GM18868 (cell line): ENCODE measurements around the gene AQP3.
"Not testable (repeated sequence)": the region's sequence is repeated elsewhere in the genome, so short reads cannot be mapped to it uniquely, and the experiment has no call there.

Experiments used
- ATAC-seq: cut with Tn5 transposase; IDR thresholded peaks from one replicate; pipeline ENCODE4 v1.9.1; 2021; ENCODE audit warnings: mild to moderate bottlenecking, moderate library complexity; ENCODE audit not compliant: unreplicated experiment

The AQP3 gene

DNA sequence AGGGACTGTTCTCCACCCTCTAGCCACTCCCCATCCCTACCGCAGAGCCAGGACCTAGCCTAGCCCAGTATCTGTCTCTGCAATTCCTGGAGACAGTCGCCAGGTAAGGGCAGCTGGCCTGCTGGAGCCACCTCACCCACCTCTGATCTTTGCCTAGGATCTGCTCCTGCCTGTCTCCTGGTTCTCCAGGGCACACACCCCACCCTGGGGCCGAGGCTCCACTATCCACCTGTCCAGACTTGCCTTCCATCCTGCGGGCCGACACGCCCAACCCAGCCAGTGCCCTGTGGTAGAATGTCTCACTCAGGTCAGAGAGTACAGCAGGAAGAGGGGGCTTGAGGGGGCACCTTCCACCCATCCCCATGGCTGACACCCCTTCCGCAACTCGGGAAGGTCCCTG lies 29.3 kb downstream of the AQP3 start:
- no peak for ATAC-seq

DNA sequence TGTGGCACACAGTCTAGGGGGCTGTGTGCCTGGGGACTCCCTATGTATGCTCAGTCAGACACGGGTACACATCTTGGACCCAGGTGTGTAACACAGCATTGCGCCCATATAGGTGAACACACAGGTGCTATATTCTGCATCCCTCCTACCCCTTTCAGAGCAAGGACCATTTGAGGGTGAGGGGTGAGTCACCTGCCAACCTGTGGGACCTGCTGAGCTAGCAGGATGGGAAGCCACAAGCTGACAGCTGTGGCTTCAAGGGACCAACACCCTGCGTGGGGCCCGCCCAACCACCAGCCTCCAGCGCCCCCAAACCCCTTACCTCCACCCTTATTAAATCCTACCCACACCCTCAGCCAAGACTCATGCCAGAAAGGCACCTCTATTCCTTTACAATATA lies 30.4 kb downstream of the AQP3 start:
- no peak for ATAC-seq

DNA sequence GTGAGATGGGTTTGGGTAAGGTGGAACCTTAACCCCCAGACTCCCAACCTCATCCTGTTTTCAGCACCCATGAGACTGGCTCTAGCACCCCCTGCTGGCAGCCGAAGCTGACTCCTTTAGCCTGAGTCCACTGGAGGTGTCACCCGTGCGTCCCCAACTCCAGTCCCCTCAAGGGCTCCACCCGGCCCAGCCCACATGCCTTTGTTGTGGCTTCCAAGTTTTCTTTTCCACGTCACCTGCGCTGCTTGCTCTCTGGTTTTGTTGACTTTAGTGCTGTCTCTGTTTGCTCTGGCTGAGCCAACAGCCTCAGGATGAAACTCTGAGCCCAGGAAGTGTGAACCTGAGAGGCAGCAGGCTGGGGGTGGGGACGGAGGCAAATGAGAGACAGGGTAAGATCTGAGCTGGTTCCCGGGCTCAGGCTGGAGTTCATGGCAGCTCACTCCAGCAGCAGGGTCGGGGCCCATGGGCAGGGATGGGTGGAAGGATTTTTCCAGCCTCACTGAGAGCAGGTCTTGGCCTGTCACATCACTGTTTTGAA lies 31.8 kb downstream of the AQP3 start:
- peak; percentile 86 for ATAC-seq

DNA sequence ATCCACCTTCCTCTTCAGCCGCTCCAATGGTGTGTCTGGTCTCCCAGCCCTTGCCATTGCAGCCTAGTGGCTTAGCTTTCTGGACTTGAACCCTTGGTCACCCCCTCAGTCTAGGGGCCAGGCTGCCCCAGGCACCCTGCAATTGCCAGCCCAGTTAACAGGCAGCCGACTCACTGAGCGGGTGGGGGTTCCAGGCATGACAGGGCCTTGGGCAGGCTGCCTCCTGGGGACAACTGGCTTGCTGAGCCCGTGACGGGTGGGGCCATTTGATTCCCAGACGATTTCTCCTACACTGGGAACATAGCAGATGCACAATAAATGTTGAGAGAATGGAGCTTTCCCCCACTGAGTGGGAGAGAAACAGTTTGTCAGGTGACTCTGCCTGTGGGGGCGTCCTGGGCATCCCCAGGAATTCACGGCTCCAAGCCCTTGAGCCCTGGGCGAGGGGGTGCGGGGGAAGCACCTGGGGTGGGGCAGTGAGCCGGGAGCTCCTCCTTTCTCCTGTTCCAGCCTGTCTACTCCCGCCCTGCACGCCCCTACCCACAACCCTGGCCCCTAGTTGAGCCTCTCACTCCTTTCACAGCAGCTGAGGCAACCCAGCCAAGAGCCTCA lies 32.4 kb downstream of the AQP3 start:
- ATAC-seq: no peak

DNA sequence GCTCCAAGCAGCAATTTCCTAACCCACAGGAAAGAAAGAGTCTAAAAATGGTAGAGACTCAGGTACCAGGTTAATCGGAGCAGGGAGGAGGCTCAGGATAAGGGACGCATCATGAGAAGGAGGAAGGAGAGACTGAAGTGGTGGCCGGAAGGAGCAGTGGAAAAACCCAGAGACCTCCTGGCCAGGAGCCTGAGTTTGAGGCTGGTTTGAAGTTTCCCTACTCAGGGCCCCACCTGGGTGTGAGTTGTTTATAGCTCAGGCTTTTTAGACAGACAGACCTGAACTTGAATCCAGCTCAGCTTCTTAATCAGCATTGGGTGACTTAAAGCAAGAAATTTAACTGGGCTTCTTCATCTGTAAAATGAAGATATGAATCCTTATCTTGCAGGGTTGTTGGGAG lies 33.1 kb downstream of the AQP3 start:
- no peak for ATAC-seq

DNA sequence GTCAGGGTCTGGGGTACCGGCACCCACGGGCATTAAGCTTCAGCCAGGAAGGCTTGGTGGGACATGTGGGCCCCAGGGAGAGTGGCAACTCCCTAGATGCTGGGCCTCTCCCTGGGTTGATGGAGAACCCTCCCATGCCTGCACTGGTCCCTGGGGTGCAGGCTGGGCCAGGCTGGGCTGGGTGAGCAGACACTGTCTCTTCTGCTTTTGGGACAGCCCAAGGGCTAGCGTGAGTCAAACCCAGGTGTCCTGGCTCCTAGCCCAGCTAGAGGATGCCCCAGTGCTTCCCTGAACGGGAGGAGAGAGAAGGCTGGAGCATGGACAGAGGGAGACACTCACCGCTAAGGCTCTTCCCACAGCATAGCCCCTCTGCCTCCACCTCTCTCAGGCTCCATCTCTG lies 39.3 kb downstream of the AQP3 start:
- no peak for ATAC-seq

DNA sequence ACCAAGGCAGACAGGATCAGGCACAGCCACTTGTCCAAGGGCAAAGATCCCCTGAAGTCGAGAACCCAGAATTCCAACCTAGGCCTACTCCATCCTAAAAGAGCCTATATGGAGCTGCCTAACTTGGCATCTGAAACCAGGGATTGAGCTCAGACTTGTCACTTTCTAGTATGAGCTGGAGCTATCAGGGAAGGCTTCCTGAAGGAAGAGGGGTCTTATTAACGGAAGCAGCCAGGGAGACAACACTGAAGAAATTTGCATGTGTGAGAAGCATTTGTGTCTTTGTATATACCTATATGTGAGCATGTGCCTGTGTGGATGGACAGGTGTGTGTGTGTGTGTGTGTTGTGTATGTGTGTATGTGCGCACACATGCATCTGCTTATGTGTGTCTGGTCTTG lies 40.3 kb downstream of the AQP3 start:
- no peak for ATAC-seq

DNA sequence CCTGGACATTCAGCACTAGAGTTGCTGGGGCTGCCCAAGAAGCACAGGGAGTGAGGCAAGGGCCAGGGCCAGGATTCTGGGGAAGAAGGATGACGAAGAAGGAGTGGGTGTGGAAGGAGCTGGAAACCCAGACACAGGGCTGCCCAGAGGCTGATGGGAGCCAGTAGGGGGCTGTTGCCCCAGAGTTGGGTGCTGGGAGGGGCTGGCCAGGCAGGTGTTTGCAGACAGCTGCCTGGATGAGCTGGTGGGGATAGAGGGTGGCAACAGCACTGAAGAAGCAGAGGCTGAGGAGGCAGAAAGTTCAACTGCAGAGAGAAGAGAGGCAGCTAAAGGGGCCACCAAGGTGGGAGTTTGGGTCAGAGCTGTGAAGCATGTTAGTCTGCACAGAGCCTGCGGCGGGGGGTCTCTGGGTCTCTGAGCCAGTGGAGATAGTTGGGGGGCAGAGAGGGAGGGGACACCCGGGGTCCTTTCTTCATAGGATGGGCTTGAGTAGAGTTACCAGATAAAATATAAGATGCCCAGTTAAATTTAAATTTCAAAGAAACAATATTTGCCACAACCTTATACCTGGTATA lies 42.5 kb downstream of the AQP3 start:
- no peak for ATAC-seq

DNA sequence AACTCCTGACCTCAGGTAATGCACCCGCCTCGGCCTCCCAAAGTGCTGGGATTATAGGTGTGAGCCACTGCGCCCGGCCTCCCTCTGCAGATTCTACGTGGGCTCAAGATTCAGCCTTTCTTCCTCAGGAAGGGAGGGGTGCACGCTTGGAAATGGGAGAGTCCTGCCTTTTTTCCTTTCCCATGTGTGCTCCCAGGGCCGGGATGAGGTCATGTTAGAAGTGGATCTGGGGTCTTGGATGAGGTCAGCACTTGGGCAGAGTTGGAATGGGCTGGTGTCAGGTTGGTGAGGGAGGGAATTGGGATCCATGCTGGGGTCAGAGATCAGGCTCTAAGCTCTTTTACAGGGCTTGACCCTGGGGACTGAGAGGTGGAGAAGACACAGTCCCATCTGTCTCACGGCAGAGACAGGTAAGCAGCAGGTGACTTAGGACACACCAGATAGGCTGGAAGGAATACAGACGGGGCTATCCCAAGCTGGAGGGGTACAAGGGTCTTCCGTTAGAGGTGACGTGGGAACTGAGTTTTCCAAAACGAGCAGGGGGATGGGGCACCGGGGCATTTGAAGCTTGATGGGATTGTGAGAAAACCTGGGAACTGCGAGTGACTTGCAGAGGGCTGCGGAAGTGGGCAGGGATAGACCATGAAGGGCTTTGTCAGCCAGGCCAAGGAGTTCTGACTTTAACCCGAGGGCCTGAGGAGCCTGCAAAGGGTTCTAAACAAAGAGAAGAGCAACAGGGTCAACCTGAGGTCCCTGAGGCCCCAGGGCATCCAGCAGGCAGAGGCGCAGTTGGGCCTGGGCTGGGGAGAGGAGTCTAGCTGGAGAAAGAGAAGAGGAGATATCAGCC lies 43.2 kb downstream of the AQP3 start:
- ATAC-seq: no peak

DNA sequence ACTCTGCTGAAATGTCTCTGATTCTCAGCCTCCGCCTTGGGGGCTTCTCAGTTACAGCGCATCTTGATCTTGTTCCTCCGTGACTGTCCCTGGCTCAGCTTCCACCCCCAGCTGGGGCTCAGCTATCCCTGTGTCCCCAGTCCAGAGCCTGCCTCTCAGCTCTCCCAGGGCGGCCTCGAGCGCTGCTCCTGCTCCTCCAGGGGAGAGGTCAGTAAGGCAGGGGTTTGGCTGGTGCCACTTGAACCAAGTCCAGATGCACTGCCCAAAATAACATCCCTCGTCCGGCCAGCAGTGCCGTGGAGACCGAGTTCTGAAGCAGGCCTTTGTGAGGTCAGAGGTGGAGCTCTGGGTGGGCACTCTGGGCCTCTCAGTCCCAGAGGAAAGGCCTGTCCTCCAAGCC lies 45.0 kb downstream of the AQP3 start, which contains the start of gene AQP7:
AQP7 (minus strand) TSS at position 198 of the 400 bp plus-strand sequence. CDS start 1,306 bp downstream, outside the sequence.
- ATAC-seq: not testable (repeated sequence)

DNA sequence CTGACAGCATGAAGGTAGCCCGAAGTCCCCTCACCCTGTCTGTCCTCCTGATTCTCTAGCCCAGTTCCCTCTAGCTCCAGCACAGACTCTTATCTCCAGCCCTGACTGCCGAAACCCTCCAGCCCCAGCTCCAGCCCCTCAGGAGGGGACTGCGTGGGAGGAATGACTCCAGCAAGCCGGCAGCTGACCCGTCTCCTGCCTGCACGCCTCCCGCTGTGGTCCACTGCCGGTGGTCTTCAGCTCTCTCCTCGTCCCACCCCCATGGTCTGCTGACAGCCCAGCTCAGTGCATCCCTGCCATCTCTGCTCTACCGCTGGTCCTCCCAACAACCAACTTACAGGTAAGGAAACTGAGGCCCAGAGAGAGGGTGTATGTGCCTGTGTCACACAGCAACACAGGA lies 45.6 kb downstream of the AQP3 start:
- ATAC-seq: not testable (repeated sequence)

DNA sequence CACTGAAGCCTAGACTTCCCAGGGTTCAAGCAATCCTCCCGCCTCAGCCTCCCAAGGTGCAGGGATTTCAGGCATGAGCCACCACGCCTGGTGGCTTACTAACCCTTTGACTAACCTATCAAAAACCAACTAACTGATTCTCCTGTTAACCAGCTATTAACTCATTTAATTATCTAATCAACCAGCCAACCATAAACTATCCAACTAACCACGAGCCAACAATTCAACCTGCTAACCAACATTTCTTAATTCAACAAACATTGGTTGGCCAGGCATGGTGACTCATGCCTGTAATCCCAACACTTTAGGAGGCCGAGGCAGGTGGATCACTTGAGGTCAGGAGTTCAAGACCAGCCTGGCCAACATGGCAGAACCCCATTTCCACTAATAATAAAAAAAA lies 48.3 kb downstream of the AQP3 start:
- not testable (repeated sequence) for ATAC-seq

DNA sequence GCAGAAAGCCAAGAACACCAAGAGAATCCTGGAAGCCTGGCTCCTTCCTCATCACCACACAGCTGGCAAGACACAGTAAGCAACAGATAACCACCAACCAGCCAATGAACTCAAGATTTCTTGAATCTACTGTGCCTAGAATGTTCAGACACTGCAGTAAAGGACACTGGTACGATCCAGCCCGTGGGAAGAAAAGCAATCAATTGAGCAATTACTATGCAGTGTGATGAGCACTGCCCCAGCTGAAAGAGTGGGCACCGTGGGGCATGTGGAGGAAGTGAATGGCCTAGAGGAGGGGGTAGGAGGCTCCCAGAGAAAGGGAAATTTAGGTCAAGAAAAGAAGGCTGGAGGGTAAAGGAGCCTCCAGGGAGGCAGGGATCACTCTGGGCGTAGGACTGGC lies 49.6 kb downstream of the AQP3 start:
- ATAC-seq: not testable (repeated sequence)

DNA sequence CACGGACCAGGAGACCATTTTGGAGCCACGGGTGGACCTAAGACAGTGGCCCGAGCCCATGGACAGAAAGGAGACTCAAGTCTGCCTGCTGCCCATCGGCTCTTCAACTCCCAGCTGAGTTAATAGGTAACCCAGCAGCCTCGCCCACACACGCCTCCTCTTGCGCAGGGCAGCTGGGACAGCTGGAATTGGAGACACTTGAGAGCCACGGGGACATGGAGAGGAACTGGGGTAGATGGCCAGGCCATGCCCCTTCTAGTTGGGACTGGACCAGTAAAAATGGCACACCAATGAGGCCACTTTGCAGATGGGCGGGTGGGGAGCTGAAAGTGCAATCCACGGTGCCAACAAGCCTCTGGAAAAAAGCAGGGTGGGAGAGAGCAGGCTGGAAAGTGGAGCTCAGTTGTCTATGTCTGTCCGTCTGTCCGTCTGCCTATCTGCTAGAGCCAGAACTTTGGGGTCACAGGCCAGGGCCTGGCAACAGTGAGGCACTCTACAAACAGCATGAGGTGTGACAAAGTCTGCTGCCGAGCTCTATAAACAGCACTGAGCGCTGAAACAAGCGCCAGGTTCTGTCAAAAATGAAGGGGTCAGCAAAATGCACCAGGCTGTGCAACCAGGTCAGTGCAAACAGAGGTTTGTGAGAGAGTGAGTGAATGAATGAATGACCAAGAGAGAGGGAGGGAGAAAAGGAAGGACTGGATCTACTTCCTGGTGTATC lies 52.1 kb downstream of the AQP3 start:
- ATAC-seq: not testable (repeated sequence)

DNA sequence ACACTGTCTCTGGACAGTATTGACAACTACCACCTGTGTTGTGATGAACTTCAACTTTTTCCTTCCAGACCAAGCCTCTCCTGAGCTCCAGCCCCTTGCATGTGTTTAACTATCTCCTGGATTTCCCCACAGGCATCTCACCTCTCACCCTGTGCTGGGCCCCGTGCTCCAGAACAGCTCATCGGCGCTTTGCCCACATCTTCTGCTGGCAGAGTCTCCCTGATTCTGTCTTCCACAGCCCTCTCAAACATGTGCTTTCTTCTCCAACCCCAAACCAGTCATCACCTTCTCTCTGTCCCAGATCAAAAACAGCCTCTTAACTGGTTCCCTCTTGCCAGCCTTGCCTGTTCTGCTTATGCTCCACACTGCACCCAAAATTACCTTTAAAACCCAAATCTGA lies 53.4 kb downstream of the AQP3 start:
- not testable (repeated sequence) for ATAC-seq

DNA sequence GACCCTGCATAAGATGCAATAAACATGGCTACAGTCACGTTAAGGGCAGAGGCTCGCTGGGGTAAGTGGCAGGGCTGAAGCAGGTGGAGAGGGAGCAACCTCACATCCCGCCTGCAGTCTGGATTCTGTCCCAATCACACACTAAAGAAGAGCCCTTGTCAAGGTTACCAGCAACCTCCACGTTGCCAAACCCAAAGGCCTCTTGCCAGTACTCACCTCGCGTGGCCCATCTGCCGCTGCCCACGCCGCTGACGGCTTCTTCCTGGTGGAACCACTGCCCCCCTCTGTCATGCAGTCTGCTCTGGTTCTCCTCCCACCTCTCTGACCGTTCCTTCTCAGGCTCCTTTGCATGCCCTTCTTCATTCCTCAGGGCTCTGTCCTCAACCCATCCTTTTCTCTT lies 53.8 kb downstream of the AQP3 start:
- ATAC-seq: no peak

DNA sequence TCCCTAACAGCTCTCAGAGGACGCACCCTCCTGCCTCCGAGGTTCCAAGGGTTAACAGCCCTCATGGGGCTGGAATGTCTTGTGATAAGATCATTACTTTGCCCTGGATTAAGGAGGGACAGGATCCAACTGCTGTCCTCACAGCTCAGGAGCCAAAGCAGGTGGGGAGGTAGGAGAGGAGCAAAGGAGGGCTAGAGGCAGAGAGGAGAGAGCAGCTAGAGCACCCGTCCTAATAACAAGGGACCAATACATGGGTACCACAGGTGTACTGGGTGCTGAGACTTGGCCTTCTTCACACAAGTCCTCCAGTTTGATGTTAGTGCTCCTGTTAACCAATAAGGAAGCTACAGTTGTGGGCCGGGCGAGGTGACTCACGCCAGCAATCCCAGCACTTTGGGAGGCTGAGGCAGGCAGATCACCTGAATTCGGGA lies 54.8 kb downstream of the AQP3 start:
- ATAC-seq: not testable (repeated sequence)
